Activated CD4-positive, alpha-beta T cell treated with anti-CD3 and anti-CD28 coated beads for 24 hours (primary cell): Measurements from ENCODE around the gene MYOZ1.

ENCODE experiments used
- DNase-seq, 2 donors: peaks; one replicate each; pipeline ENCODE4 v3.0.0-alpha.2; 2020; ENCODE audit warnings: low read depth in 2 of 2

Gene MYOZ1

GRCh38 chr10:73597346-73597745 is 43.9 kb downstream of the MYOZ1 start:
- no peak for DNase-seq

- no peak for DNase-seq
These were observed 47.5 kb downstream of the MYOZ1 start for GRCh38 chr10:73593812-73594211.

GRCh38 chr10:73593110-73593509 is 48.2 kb downstream of the MYOZ1 start:
- DNase-seq: no peak

- DNase-seq: no peak
These were observed 49.2 kb downstream of the MYOZ1 start for GRCh38 chr10:73591935-73592699.

GRCh38 chr10:73590881-73591799 is 50.1 kb downstream of the MYOZ1 start, which contains the start of gene USP54:
Gene USP54 (minus strand): TSS chr10:73591342. CDS start chr10:73575658, 15,684 bp downstream.
- DNase-seq: no peak

GRCh38 chr10:73589563-73590126 is 51.6 kb downstream of the MYOZ1 start:
- DNase-seq: no peak

GRCh38 chr10:73588656-73589055 is 52.6 kb downstream of the MYOZ1 start:
- DNase-seq: no peak

- no peak for DNase-seq
These were observed 54.7 kb downstream of the MYOZ1 start for GRCh38 chr10:73586583-73586984.

GRCh38 chr10:73585327-73585726 is 55.9 kb downstream of the MYOZ1 start:
- no peak for DNase-seq

GRCh38 chr10:73584737-73585136 is 56.5 kb downstream of the MYOZ1 start:
- DNase-seq: no peak

- no peak for DNase-seq
These were observed 59.4 kb downstream of the MYOZ1 start for GRCh38 chr10:73581918-73582317.
